ENCODE measurements around the gene GPC6.

GPC6 gene

DNA sequence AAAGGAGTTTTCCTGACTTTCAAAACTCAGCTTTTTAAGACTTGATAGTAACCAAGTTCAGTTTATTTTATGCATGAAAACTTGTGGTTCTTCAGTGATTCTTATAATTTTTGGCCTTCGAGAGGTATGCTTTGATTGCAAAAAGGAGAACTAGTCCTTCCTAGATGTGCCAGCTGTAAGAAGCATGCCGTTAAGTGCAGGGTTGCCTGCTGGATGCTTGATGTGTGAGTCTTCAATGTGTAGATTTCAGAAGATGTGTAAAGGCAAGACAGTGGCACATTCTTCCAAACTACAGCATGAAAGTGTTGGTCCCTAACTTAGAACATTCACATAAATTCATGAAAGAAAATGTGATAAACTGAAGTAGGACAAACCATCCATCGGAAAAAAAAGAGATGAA, 720.4 kb downstream of the GPC6 start:
- no peaks in the 10 kb centered on the region for H3K9me3 ChIP-seq (ENCODE audit: control insufficient read depth, insufficient read depth, low read length)
- no peaks in the 10 kb centered on the region for H3K36me3 ChIP-seq (ENCODE audit: insufficient read depth, low read length)
- H3K9ac ChIP-seq (ENCODE audit: low read depth, low read length), result no peak overlapping the region
- H3K4me1 ChIP-seq (ENCODE audit: insufficient read depth, low read length), result 0 out of 2 replicates have a peak, but pooled peaks cover 4% of the 10 kb centered on the region

DNA sequence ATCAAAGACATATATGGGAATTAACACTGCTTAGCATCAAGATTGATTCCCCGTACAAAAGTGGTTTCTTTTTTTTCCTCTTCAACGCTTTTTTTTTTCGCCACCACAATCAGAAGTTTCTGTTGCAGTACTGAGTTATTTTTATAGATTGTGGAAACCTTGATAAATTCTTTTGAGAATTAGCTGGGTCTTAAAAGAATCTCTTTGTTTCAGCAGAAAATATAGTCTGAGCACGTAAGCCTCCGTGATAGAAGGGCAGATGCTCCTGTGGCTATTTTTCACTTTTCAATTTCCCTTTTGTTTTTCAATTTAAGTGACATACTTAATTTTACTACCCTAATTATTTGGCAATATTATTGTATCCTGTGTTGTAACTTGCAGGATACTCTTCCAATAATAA, 721.0 kb downstream of the GPC6 start:
- Histone ChIP-seq H3K9ac (ENCODE audit: low read depth, low read length) (no peak overlapping the region), H3K9me3 (ENCODE audit: control insufficient read depth, insufficient read depth, low read length) (no peaks in the 10 kb centered on the region), H3K4me1 (ENCODE audit: insufficient read depth, low read length) (0 out of 2 replicates have a peak, but pooled peaks cover 4% of the 10 kb centered on the region), H3K36me3 (ENCODE audit: insufficient read depth, low read length) (no peaks in the 10 kb centered on the region)

DNA sequence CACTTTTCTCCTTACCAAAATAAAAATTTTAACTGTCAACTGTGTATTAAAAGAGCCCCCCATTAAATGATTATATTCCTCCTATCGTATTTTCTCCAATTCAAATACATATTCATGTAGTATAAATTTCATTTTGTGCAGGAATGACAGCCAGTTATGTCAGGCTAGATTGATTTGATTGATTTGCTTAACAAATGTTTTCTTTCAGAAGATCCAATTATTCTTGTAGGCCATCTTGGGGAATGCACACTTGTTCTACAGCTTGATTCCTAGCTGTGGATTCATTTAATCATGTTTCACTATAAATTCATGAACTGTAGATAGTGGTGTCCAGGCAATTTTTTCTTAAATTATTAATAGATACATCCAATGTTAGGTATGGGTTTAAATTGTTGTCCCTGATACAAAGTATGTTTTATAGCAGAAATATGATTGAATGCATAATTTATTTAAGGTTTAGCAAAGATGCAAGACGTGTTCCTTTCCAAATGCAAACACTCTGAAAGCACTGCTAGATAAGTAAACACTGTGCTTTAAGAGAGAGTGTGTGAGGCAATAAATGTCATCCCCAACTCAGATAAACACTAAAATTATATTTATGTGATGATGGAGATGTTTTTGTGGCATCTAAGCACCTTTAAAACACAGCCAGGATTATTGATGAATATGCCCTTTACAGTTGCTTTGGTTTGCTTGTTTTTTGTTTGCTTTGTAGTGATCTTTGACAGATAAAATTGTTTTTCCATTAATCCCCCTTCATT, 721.7 kb downstream of the GPC6 start:
- Histone ChIP-seq H3K36me3 (ENCODE audit: insufficient read depth, low read length) (no peaks in the 10 kb centered on the region), H3K9me3 (ENCODE audit: control insufficient read depth, insufficient read depth, low read length) (no peaks in the 10 kb centered on the region), H3K4me1 (ENCODE audit: insufficient read depth, low read length) (0 out of 2 replicates have a peak, but pooled peaks cover 4% of the 10 kb centered on the region), H3K9ac (ENCODE audit: low read depth, low read length) (no peak overlapping the region)

DNA sequence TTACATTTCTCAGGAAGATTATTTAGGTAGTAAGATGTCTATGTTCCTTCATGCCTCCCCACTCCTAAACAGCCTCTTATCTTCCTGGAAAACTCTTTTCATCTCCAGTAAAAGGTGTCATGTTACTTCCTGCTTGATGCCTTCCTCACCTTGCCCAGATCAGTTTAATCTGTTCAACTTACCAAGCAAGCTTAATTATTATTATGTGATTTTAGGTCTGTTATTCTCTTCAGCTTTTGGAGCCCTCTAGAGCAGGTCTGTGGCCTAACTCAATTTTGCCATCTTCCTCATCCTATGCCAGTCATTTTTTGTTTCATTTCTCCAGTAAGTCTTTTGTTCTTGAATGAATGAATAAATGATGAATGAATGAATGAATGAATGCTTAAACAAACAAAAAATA, 724.5 kb downstream of the GPC6 start:
- no peaks in the 10 kb centered on the region for H3K9me3 ChIP-seq (ENCODE audit: control insufficient read depth, insufficient read depth, low read length)
- H3K4me1 ChIP-seq (ENCODE audit: insufficient read depth, low read length), result no peaks in the 10 kb centered on the region
- no peak overlapping the region for H3K9ac ChIP-seq (ENCODE audit: low read depth, low read length)
- H3K36me3 ChIP-seq (ENCODE audit: insufficient read depth, low read length), result no peaks in the 10 kb centered on the region

DNA sequence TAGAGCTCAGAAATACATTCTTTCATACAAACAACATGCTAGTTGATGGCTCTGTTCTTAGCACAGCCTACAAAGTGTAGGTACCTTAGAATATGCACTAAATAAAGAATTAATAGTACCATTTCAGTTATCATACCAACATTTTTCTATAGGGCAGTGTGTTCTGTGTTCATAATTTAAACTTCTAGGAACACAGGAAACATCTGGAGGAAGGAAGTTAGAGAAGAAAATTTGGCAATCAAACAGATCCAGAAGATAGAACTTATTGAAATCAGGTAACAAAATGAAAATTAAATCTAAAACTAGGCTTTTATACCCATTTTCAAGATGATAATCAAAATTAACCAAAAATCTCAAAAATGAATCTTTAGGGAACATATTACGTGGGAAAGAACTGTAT, 725.3 kb downstream of the GPC6 start:
- Histone ChIP-seq H3K9ac (ENCODE audit: low read depth, low read length) (no peak overlapping the region), H3K36me3 (ENCODE audit: insufficient read depth, low read length) (no peaks in the 10 kb centered on the region), H3K9me3 (ENCODE audit: control insufficient read depth, insufficient read depth, low read length) (no peaks in the 10 kb centered on the region), H3K4me1 (ENCODE audit: insufficient read depth, low read length) (no peaks in the 10 kb centered on the region)

DNA sequence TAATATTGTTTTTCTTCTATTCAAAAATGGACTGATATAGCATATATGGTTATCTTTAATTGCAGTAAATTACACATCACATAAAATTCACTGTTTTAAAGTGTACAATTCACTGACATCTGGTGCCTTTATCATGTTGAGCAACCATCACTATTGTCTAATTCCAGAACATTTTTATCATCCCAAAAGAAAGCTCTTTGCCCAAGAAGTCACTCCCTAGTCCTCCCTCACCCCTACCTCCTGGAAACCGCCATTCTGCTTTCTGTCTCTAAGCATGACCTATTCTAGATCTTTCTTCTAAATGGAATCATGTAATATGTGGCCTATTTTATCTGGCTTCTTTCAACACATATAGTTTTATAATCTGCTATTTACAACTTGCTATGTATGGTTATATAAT, 727.2 kb downstream of the GPC6 start:
- Histone ChIP-seq H3K4me1 (ENCODE audit: insufficient read depth, low read length) (no peaks in the 10 kb centered on the region), H3K36me3 (ENCODE audit: insufficient read depth, low read length) (no peaks in the 10 kb centered on the region), H3K9ac (ENCODE audit: low read depth, low read length) (no peak overlapping the region), H3K9me3 (ENCODE audit: control insufficient read depth, insufficient read depth, low read length) (no peaks in the 10 kb centered on the region; the same call in 1 of the 2 replicates)

DNA sequence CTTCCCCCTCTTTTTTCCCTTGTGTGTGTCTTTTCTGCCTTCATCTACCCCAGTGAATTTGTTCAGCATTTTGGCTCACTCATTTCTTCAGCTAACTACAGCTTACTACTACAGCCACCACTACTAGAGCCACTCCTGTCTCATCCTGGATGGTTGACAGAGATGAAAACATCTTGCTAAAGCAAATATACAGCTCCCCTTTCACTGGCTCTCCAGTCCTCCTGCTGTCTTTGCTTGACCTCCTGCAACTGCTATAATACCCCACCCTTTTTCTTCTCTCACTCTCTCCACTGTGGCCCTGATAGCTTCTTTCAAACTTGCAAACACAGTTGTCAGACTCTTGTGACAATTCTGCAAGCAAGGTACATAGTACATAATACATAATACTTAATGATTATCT, 729.3 kb downstream of the GPC6 start:
- H3K9ac ChIP-seq (ENCODE audit: low read depth, low read length), result no peak overlapping the region
- H3K9me3 ChIP-seq (ENCODE audit: control insufficient read depth, insufficient read depth, low read length), result no peaks in the 10 kb centered on the region; the same call in 1 of the 2 replicates
- no peaks in the 10 kb centered on the region for H3K36me3 ChIP-seq (ENCODE audit: insufficient read depth, low read length)
- H3K4me1 ChIP-seq (ENCODE audit: insufficient read depth, low read length), result no peaks in the 10 kb centered on the region

DNA sequence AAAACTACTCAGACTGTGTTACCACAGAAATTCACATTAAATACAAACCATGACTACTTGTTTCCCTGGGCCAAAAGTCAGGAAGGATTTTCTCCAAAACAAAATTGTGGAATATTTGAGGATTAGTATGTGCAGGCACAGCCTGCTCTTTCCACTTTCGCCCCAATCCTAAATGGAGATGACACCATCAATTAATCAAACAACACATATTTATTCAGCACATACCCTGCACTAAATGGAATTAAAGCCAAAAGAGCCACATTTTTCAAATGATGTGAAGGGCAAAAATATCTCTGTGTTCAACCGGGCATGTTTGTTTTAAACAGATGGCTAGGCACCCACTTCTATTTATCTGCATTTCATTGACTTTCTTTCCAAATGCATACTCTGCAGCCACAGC, 729.8 kb downstream of the GPC6 start:
- no peak overlapping the region for H3K9ac ChIP-seq (ENCODE audit: low read depth, low read length)
- H3K4me1 ChIP-seq (ENCODE audit: insufficient read depth, low read length), result no peaks in the 10 kb centered on the region
- H3K9me3 ChIP-seq (ENCODE audit: control insufficient read depth, insufficient read depth, low read length), result no peaks in the 10 kb centered on the region; the same call in 1 of the 2 replicates
- no peaks in the 10 kb centered on the region for H3K36me3 ChIP-seq (ENCODE audit: insufficient read depth, low read length)

DNA sequence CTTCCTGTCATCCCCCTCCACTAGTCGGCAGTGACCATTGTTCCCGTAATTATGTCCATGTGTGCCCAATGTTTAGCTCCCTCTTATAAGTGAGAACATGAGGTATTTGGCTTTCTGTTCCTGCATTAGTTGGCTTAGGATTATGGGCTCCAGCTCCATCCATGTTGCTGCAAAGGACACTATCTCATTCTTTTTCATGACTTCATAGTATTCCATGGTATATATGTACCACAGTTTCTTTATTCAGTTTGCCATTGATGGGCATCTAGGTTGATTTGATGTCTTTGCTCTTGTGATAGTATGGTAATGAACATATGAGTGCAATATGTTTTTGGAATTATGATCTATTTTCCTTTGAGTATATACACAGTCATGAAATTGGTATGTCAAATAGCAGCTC, 730.8 kb downstream of the GPC6 start:
- Histone ChIP-seq H3K9me3 (ENCODE audit: control insufficient read depth, insufficient read depth, low read length) (no peaks in the 10 kb centered on the region; the same call in 1 of the 2 replicates), H3K4me1 (ENCODE audit: insufficient read depth, low read length) (peaks cover 3% of the 10 kb centered on the region; the same call in 1 of the 2 replicates), H3K36me3 (ENCODE audit: insufficient read depth, low read length) (no peaks in the 10 kb centered on the region), H3K9ac (ENCODE audit: low read depth, low read length) (no peak overlapping the region)

DNA sequence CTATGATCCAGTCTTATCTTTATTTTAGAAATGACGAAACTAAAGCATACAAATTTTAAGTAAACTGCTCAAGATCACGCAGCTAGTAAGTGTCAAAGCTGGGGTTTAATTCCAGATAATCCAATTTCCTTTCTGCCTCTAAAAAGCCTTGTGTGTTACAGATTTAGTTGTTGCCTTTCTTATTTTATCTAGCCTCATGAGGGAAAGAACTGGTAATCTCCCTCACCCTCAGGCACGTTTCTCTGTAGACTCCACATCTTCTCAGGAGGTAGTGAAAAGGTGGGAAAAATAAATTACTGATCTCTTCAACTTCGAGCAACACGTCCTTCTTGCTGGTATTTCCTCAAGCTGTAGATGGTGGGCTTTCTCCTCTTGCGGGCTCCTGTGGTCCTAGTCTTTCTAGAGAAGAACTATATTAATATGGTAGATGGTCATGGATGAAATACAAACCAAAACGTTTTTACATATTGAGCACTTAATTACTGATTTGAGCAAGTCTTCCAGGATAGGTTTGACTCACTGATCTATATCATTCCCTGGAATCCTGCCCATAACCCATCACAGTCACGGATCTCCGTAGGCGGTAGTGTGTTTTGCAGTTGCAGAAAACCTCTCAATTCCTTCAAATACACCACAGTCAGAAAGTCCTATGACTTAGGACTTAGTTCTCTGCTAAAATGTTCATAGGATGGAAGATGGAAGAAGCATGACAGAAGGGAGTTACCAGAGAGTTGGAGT, 733.4 kb downstream of the GPC6 start:
- peaks cover 13% of the 10 kb centered on the region; the same call in 1 of the 2 replicates for H3K4me1 ChIP-seq (ENCODE audit: insufficient read depth, low read length)
- no peaks in the 10 kb centered on the region; the same call in 1 of the 2 replicates for H3K9me3 ChIP-seq (ENCODE audit: control insufficient read depth, insufficient read depth, low read length)
- H3K9ac ChIP-seq (ENCODE audit: low read depth, low read length), result no peak overlapping the region
- no peaks in the 10 kb centered on the region for H3K36me3 ChIP-seq (ENCODE audit: insufficient read depth, low read length)

DNA sequence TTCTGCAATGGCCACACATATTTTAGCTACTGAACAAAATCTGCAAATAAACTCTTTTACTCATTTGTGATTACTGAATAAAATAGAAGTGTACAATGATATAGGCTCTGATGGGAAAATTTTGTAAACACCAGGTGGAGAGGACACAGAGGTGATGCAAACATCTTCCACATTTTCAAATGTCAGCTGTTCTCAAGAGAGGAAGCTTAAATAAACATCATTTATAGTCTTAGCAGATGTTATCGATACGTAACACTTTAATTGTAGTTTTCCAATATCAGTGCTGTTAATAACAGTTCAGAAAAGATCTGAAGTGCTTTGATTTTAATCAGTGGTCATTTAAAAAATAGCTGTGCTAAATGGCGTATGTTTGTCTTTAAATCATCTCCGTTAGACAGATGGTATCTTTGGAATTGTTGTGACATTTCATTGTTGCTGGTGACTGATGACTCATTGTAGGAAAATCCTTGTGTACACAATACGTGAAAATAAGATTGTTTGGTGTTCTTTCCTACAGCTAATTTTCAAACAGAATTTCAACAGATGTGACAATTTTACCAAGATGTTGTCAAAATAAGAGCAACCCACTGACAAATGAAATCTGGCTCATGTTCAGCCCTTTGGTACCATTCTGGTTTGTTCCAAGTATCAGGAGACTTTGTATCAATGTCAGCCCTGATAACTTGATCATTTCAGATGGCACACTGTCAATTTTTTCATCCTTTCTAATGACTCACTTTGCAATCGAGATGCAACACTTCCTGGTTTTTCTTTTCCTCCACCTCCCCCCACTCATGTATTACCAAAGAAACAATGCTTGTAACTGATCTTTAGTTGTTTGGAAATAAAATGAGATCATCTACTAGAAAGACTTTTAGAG, 736.9 kb downstream of the GPC6 start:
- no peak overlapping the region for H3K9ac ChIP-seq (ENCODE audit: low read depth, low read length)
- H3K36me3 ChIP-seq (ENCODE audit: insufficient read depth, low read length), result no peaks in the 10 kb centered on the region
- H3K4me1 ChIP-seq (ENCODE audit: insufficient read depth, low read length), result peaks cover 13% of the 10 kb centered on the region; the same call in 1 of the 2 replicates
- H3K9me3 ChIP-seq (ENCODE audit: control insufficient read depth, insufficient read depth, low read length), result no peaks in the 10 kb centered on the region

DNA sequence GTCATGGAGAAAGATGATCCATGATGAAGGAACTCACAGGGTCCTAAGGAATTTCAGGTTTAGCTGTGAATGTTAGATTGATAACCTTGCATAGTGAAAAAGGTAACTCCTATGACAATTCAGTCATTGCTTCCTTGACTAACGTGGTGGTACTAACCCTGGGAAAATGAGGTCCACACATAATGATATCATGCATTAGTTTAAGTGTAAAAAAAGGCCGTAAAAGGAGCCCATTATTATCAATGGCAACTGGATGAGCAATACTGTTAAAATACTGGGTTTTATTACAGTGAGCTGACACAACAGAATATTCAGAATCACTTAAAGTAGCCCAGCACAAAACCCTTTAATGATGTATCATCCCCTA, 737.5 kb downstream of the GPC6 start:
- H3K9ac ChIP-seq (ENCODE audit: low read depth, low read length), result no peak overlapping the region
- H3K36me3 ChIP-seq (ENCODE audit: insufficient read depth, low read length), result no peaks in the 10 kb centered on the region
- no peaks in the 10 kb centered on the region for H3K9me3 ChIP-seq (ENCODE audit: control insufficient read depth, insufficient read depth, low read length)
- peaks cover 13% of the 10 kb centered on the region; the same call in 1 of the 2 replicates for H3K4me1 ChIP-seq (ENCODE audit: insufficient read depth, low read length)

DNA sequence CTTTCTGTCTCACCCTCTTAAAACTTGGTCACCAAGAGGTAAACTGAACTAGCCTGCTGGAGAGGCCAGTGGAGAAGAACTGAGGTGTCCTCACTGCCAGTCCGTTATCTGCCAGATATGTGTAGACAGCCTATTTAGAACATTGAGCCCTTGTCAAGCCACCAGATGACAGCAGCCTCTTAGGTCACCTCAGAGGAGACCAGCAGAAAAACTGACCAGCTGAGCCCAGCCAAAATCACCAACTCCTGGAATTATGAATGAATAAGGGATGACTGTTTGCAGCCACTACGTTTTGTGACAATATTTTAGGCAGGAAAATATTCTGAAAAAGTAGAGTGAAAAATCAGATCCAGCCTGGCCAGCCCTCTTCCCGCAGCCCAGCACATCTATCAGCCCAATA, 739.0 kb downstream of the GPC6 start:
- no peak overlapping the region for H3K9ac ChIP-seq (ENCODE audit: low read depth, low read length)
- no peaks in the 10 kb centered on the region for H3K36me3 ChIP-seq (ENCODE audit: insufficient read depth, low read length)
- peaks cover 13% of the 10 kb centered on the region; the same call in 1 of the 2 replicates for H3K4me1 ChIP-seq (ENCODE audit: insufficient read depth, low read length)
- H3K9me3 ChIP-seq (ENCODE audit: control insufficient read depth, insufficient read depth, low read length), result no peaks in the 10 kb centered on the region

DNA sequence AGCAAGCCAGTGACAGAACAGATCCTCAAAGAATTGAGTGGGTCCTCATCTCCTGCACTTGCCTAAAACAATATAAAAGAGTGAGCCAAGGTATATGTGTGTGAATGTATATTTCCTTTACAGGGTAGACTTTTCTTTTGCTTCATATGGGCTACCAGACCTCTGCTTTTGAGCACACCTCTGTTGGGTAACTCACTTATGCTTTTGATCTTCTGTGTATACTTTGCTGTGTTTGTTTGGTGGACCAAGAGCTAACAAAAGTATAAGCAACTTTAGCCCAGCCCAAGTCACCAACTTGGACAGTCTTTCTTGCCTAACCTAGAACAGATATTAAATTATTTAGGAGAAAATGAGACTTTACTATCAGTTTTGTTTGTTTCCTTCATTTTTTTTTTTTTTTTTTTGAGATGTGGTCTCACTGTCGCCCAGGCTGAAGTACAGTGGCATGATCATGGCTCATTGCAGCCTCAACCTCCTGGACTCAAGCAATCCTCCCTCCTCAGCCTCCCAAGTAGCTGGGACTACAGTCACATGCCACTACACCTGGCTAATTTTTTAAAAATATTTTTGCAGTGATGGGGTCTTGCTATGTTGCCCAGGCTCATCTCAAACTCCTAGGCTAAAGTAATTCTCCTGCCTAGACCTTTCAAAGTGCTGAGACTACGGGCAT, 739.8 kb downstream of the GPC6 start:
- Histone ChIP-seq H3K9me3 (ENCODE audit: control insufficient read depth, insufficient read depth, low read length) (no peaks in the 10 kb centered on the region), H3K36me3 (ENCODE audit: insufficient read depth, low read length) (no peaks in the 10 kb centered on the region), H3K4me1 (ENCODE audit: insufficient read depth, low read length) (peaks cover 13% of the 10 kb centered on the region; the same call in 1 of the 2 replicates), H3K9ac (ENCODE audit: low read depth, low read length) (no peak overlapping the region)
